Neural crest cell (in vitro differentiated cells): Measurements from ENCODE around the gene AXIN2. TPM values are rescaled to one million over a fixed set of nuclear protein-coding genes. Genes with fewer than 3 reads are reported as not detected.

ENCODE experiments used
- DNase-seq: peaks from one replicate; pipeline ENCODE4 v3.0.0; 2021; ENCODE audit warnings: low read depth, mixed read lengths, low spot score
- H3K27ac Mint-ChIP-seq: one replicate; pipeline ENCODE4 v1.8.0; 2021; ENCODE audit warnings: mild to moderate bottlenecking, mixed read lengths; ENCODE audit not compliant: unreplicated experiment
- H3K27me3 Mint-ChIP-seq: 2 replicates; pipeline ENCODE4 v1.8.0; 2021; ENCODE audit warnings: low read depth, mild to moderate bottlenecking, mixed read lengths
- H3K36me3 Mint-ChIP-seq: 2 replicates; pipeline ENCODE4 v1.8.0; 2021; ENCODE audit warnings: low read depth, mild to moderate bottlenecking, mixed read lengths
- H3K4me1 Mint-ChIP-seq: 2 replicates; pipeline ENCODE4 v1.8.0; 2021; ENCODE audit warnings: mixed read lengths
- H3K4me3 Mint-ChIP-seq: one replicate; pipeline ENCODE4 v1.8.0; 2021; ENCODE audit warnings: mild to moderate bottlenecking, mixed read lengths
- H3K9me3 Mint-ChIP-seq: 2 replicates; pipeline ENCODE4 v1.8.0; 2021; ENCODE audit warnings: mixed read lengths
- CTCF ChIP-seq: fragments of 200-600 bp; sonication (generic); conservative IDR thresholded peaks from 2 replicates; pipeline ENCODE4 v1.5.0; 2021; ENCODE audit warnings: antibody characterized with exemption, mild to moderate bottlenecking
- total RNA-seq: library from RNA; stranded (reverse); gene quantifications from 2 replicates; pipeline ENCODE4 v1.2.1, GENCODE V29; 2021

Gene AXIN2
- total RNA-seq, 1 donor from 2014 or later: 66.5 TPM

GRCh38 chr17:65483438-65483837, 78.0 kb downstream of the AXIN2 start:
- no peak overlapping the region for H3K27ac Mint-ChIP-seq
- no peak for TF ChIP-seq CTCF
- peaks cover 26% of the 10 kb centered on the region for H3K4me1 Mint-ChIP-seq
- no peak for DNase-seq
- H3K27me3 Mint-ChIP-seq: peaks cover 3% of the 10 kb centered on the region
- peaks cover 9% of the 10 kb centered on the region for H3K9me3 Mint-ChIP-seq
- no peak overlapping the region for H3K4me3 Mint-ChIP-seq
- H3K36me3 Mint-ChIP-seq: peaks cover 7% of the 10 kb centered on the region

DNA sequence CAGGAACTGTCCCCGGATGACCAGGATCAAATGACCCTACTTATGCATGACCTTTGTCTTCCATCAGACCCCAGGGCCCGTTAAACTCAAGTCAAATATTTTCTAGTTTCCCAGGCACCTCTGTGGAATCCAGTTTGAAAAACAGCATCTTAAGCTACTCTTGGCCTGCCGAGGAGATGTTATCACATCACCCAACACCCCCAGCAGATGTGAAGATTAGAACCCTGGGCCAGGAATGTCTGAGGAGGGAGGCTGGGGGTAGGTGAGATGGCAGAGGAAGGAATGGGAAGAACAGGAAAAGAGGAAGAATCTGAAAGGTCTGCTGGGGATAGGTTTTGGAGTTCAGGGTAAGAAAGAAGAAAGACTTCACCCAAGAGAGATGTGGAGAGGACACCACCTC, 79.2 kb downstream of the AXIN2 start:
- Mint-ChIP-seq H3K36me3 (peaks cover 7% of the 10 kb centered on the region), H3K9me3 (peaks cover 16% of the 10 kb centered on the region), H3K27me3 (peaks cover 3% of the 10 kb centered on the region), H3K4me1 (peaks cover 33% of the 10 kb centered on the region), H3K27ac (no peak overlapping the region), H3K4me3 (no peak overlapping the region)
- no peak for TF ChIP-seq CTCF
- DNase-seq: no peak

GRCh38 chr17:65479282-65479681, 82.2 kb downstream of the AXIN2 start:
- Mint-ChIP-seq H3K9me3 (peaks cover 17% of the 10 kb centered on the region), H3K4me3 (no peak overlapping the region), H3K27ac (no peak overlapping the region), H3K4me1 (peaks cover 37% of the 10 kb centered on the region), H3K36me3 (peaks cover 4% of the 10 kb centered on the region), H3K27me3 (peaks cover 4% of the 10 kb centered on the region)
- DNase-seq: no peak
- TF ChIP-seq CTCF: no peak
